Measurements from ENCODE around the gene CCDC186. TPM values are rescaled to one million over a fixed set of nuclear protein-coding genes. Genes with fewer than 3 reads are reported as not detected.
A peak's percentile ranks its signal among the peaks of the same experiment; 100 is the strongest.

Gene CCDC186
- total and polyA plus RNA-seq, 3 donors from 2014 or later, result 5.3 to 39.8 (median 30.8) TPM

DNA sequence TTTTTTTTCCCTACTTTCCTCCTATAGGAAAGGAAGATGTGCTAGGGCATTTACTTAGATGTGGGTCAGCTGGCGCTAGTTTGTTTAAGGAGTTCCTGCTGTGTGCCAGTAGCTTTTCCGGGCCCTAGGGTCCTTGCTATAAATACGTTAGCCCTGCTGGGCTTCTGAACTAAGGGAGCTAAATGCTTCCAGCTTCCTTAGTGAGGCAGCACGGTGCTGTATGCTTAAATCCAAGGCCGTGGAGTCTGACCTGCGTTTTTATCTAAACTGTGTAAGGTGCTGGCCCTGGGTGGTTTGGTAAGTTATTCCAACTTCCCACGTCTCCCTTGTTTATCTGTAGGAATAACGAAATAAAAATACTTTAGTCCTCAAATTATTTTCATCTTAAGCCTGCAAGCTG, 5.7 kb upstream of the CCDC186 start:
- Histone ChIP-seq H3K9me3 (no peaks in the 10 kb centered on the region), H3K27me3 (no peaks in the 10 kb centered on the region), H3K4me1 (no peaks in the 10 kb centered on the region), H3K36me3 (ENCODE audit: low read depth, missing control alignments) (no peaks in the 10 kb centered on the region), H3K27ac (peak overlapping the region in 1 of 2 donors; percentile 27), H3K4me3 (peak overlapping the region; percentile 36 to 47)
- intact Hi-C loops (cut with DNase I; ENCODE audit: low total_unique reads), result no loop called here
- DNase-seq, result no peak
- no peak for TF ChIP-seq POLR2A (IDR thresholded peaks at IDR 0.05)
- TF ChIP-seq, protein P1, sequence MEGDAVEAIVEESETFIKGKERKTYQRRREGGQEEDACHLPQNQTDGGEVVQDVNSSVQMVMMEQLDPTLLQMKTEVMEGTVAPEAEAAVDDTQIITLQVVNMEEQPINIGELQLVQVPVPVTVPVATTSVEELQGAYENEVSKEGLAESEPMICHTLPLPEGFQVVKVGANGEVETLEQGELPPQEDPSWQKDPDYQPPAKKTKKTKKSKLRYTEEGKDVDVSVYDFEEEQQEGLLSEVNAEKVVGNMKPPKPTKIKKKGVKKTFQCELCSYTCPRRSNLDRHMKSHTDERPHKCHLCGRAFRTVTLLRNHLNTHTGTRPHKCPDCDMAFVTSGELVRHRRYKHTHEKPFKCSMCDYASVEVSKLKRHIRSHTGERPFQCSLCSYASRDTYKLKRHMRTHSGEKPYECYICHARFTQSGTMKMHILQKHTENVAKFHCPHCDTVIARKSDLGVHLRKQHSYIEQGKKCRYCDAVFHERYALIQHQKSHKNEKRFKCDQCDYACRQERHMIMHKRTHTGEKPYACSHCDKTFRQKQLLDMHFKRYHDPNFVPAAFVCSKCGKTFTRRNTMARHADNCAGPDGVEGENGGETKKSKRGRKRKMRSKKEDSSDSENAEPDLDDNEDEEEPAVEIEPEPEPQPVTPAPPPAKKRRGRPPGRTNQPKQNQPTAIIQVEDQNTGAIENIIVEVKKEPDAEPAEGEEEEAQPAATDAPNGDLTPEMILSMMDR (IDR thresholded peaks at IDR 0.05), result no peak
- 52 to 56% methylated on average over 8 of the region's 8 CpGs for WGBS, 2 donors

DNA sequence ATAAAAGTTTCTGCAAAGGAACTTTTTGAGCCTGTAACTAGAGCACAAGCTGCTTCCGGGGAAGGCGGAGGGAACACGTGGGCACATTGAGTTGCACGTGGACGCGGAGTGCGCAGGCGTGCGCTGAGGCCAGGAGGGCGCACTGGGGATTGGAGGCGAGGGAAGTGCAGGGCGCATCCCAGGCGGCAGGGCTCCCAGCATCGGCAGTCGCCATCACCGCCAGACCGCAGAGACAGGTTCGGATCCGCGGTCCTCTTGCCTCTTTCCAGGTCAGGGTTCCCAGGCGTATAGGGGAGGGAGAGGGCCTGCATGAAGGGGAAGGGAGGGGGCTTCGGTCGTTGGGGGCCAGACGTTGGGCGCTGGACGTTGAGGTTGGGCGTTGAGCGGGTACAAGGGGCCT, 5.1 kb upstream of the CCDC186 start, which contains the start of gene TDRD1:
TSS of gene TDRD1 (plus strand) at position 206 of the 400 bp plus-strand sequence. CDS start 8,479 bp downstream, outside the sequence.
- Histone ChIP-seq H3K27me3 (no peaks in the 10 kb centered on the region), H3K4me3 (peak within 1 kb of the TSS; percentile 36 to 47), H3K27ac (peak within 1 kb of the TSS in 1 of 2 donors; percentile 27), H3K4me1 (no peaks in the 10 kb centered on the region), H3K9me3 (no peaks in the 10 kb centered on the region), H3K36me3 (ENCODE audit: low read depth, missing control alignments) (no peaks in the 10 kb centered on the region)
- peak; percentile 61 for DNase-seq
- intact Hi-C loops (cut with DNase I; ENCODE audit: low total_unique reads), result no loop called here
- TF ChIP-seq POLR2A (IDR thresholded peaks at IDR 0.05), result no peak
- TF ChIP-seq, protein P1 (IDR thresholded peaks at IDR 0.05), result no peak
- WGBS, 2 donors, result 49 to 64% methylated on average over 28 of the region's 28 CpGs

DNA sequence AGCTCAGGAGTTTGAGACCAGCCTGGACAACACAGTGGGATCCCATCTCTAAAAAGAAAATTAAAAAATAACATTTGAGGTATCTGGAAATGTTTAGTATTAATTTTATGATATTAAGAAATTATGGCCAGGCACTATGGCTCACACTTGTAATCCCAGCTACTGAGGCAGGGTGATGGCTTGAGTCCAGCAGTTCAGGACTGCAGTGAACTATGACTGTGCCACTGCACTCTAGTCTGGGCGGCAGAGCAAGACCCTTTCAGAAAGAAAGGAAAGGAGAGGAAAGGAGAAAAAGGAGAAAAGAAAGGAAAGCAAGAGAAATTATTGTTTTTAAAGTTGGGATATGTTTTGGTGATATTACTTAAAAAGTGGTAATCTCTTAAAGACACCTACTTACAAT, 2.5 kb upstream of the CCDC186 start:
- H3K4me3 ChIP-seq, result no peak overlapping the region
- no peak overlapping the region for H3K27ac ChIP-seq
- no peak for TF ChIP-seq POLR2A (IDR thresholded peaks at IDR 0.05)
- TF ChIP-seq, protein P1 (IDR thresholded peaks at IDR 0.05), result no peak
- peaks cover 8% of the 10 kb centered on the region for H3K4me1 ChIP-seq
- DNase-seq, result no peak
- no peaks in the 10 kb centered on the region for H3K27me3 ChIP-seq
- H3K36me3 ChIP-seq (ENCODE audit: low read depth, missing control alignments), result no peaks in the 10 kb centered on the region
- intact Hi-C loops (cut with DNase I; ENCODE audit: low total_unique reads), result no loop called here
- no peaks in the 10 kb centered on the region for H3K9me3 ChIP-seq
- 87 to 94% methylated on average over 1 of the region's 1 CpG for WGBS, 2 donors

DNA sequence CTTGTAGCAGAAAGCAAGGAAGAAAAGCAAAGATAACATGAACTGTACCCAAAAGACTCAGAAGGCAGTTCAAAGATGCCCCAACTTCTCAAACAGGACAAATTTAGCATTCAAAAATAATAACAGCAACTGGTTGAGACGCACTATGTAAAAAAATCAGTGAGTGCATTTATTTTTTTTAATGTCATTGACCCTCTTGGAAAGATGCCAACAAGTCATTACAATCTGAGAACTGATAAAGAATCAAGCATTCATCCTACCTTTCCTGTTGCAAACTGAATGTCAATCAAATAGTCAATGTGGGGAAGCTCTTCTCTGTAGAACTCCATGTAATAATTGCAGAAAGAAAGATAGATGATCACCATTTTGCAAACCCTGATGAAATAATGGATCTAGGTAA, 1.7 kb upstream of the CCDC186 start:
- intact Hi-C loops (cut with DNase I; ENCODE audit: low total_unique reads), result no loop called here
- 86 to 89% methylated on average over 1 of the region's 1 CpG for WGBS, 2 donors
- TF ChIP-seq, protein P1 (IDR thresholded peaks at IDR 0.05), result no peak
- no peak for TF ChIP-seq POLR2A (IDR thresholded peaks at IDR 0.05)

DNA sequence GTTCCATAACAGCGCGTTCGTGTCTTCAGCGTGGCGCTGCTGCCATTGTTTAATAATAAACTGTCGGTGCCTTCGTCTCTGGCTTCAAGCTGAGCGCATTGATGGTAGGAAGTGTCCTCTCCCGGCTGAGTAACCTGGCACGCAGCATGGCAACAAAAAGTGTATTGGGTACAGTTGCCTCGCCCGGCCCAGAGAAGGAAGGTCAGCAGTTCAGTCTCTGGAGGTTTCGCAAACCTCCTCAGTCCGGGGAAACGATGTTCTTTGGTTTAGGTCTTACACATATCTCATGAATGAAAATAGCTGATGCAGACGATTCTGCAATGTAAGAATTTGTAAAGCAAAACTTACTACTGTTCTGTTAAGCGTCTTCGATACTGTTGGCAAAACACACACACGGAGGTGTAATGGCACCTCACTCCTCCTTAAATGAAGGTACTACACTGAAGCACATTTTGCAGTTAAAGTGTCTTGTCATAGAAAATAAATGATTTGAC, 739 bp upstream of the CCDC186 start:
- H3K27ac ChIP-seq, result peak overlapping the region; percentile 95 to 97
- TF ChIP-seq, protein P1 (IDR thresholded peaks at IDR 0.05), result no peak
- TF ChIP-seq POLR2A (IDR thresholded peaks at IDR 0.05), result no peak
- 1% methylated on average over 16 to 19 of the region's 19 CpGs for WGBS, 2 donors
- DNase-seq, result peak; percentile 56
- H3K9me3 ChIP-seq, result no peaks in the 10 kb centered on the region
- H3K4me1 ChIP-seq, result peaks cover 8% of the 10 kb centered on the region
- H3K27me3 ChIP-seq, result no peaks in the 10 kb centered on the region
- H3K36me3 ChIP-seq (ENCODE audit: low read depth, missing control alignments), result no peaks in the 10 kb centered on the region
- intact Hi-C loops (cut with DNase I; ENCODE audit: low total_unique reads), result no loop called here
- H3K4me3 ChIP-seq, result peak overlapping the region; percentile 94 to 97

More for the DNA sequence above, 1.7 kb upstream of the CCDC186 start:
- H3K27ac ChIP-seq, result no peak overlapping the region
- no peaks in the 10 kb centered on the region for H3K36me3 ChIP-seq (ENCODE audit: low read depth, missing control alignments)
- no peaks in the 10 kb centered on the region for H3K9me3 ChIP-seq
- no peak for DNase-seq
- H3K27me3 ChIP-seq, result no peaks in the 10 kb centered on the region
- no peak overlapping the region for H3K4me3 ChIP-seq
- peaks cover 8% of the 10 kb centered on the region for H3K4me1 ChIP-seq

All from testis (tissue), 3 donors.